PC-3 (cell line): ENCODE results near the gene PIGO.

Experiments used
- EZH2phosphoT487 ChIP-seq: fragments of 300-600 bp; sonication (generic); IDR thresholded peaks from 2 replicates; pipeline ENCODE4 v1.6.1; 2018; ENCODE audit warnings: mild to moderate bottlenecking, antibody characterized with exemption, low read length, borderline replicate concordance
- TF ChIP-seq, protein P1 (sequence below): fragments of 300-600 bp; sonication (generic); conservative IDR thresholded peaks from 2 replicates; pipeline ENCODE4 v1.5.1; 2017; ENCODE audit warnings: antibody characterized with exemption, low read depth, mild to moderate bottlenecking, low read length

DNA sequence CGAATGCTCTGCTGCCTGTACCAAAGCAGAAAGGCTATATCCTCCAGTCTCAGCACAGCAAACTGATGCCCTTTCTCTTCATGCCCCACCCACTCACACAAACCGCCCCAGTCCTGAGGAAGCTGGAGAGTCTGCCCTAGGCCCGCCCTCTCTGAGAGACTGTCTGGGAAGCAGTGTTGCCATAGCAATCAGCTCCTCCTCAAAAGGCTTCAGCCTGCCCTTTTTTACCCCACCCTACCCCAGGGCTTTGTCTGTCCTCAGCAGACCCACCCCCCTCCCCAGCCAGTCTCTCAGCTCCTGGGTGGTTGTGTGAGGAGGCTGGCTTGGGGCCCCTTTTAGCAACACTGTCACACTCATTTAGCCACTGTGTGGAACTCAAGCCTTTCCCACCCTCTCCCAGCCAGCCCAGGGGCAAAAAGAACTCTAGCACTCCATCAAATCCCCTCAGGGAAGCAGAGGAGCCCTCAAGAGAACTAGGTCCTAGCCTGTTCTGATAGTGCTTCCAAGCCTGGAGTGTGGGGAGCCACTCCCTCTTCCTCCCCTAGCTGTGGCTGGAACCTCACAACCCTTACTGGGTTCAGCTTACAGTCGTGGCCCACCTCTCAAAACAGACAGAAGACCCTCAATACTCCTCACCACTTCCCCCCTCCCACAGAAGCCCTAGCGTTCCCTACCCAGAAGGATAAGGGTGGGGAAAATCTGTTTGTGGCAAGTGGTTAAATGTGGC lies 17.9 kb upstream of the PIGO start:
- TF ChIP-seq, protein P1, sequence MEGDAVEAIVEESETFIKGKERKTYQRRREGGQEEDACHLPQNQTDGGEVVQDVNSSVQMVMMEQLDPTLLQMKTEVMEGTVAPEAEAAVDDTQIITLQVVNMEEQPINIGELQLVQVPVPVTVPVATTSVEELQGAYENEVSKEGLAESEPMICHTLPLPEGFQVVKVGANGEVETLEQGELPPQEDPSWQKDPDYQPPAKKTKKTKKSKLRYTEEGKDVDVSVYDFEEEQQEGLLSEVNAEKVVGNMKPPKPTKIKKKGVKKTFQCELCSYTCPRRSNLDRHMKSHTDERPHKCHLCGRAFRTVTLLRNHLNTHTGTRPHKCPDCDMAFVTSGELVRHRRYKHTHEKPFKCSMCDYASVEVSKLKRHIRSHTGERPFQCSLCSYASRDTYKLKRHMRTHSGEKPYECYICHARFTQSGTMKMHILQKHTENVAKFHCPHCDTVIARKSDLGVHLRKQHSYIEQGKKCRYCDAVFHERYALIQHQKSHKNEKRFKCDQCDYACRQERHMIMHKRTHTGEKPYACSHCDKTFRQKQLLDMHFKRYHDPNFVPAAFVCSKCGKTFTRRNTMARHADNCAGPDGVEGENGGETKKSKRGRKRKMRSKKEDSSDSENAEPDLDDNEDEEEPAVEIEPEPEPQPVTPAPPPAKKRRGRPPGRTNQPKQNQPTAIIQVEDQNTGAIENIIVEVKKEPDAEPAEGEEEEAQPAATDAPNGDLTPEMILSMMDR, result no peak
- TF ChIP-seq EZH2phosphoT487, result no peak
